HPDE6-E6E7 (cell line): Measurements from ENCODE around the gene SERGEF.
A peak's percentile ranks its signal among the peaks of the same experiment; 100 is the strongest.

Experiments
- DNase-seq: peaks from one replicate; pipeline ENCODE4 v3.0.0; 2011; ENCODE audit warnings: missing footprints; ENCODE audit errors: extremely low spot score

Gene SERGEF

GRCh38 chr11:17786824-17787525, 225.9 kb downstream of the SERGEF start:
- peak; percentile 85 for DNase-seq

- DNase-seq, result no peak
Observed at GRCh38 chr11:17783878-17784277, 229.0 kb downstream of the SERGEF start.

GRCh38 chr11:17782603-17783337, 230.1 kb downstream of the SERGEF start:
- DNase-seq, result no peak

- DNase-seq, result no peak
Observed at GRCh38 chr11:17782145-17782544, 230.7 kb downstream of the SERGEF start.

GRCh38 chr11:17781626-17782025, 231.2 kb downstream of the SERGEF start:
- no peak for DNase-seq

- no peak for DNase-seq
Observed at GRCh38 chr11:17781221-17781620, 231.6 kb downstream of the SERGEF start.

GRCh38 chr11:17780668-17781067, 232.2 kb downstream of the SERGEF start:
- no peak for DNase-seq

GRCh38 chr11:17779861-17780594, 232.8 kb downstream of the SERGEF start:
- no peak for DNase-seq

- DNase-seq, result no peak
Observed at GRCh38 chr11:17778956-17779860, 233.6 kb downstream of the SERGEF start.

- no peak for DNase-seq
Observed at GRCh38 chr11:17778352-17778751, 234.5 kb downstream of the SERGEF start.

- DNase-seq, result no peak
Observed at GRCh38 chr11:17777738-17778091, 235.1 kb downstream of the SERGEF start.

GRCh38 chr11:17777086-17777737, 235.6 kb downstream of the SERGEF start:
- DNase-seq, result no peak

GRCh38 chr11:17776212-17776875, 236.5 kb downstream of the SERGEF start:
- DNase-seq, result no peak

- no peak for DNase-seq
Observed at GRCh38 chr11:17775507-17776211, 237.2 kb downstream of the SERGEF start.

GRCh38 chr11:17775035-17775348, 237.9 kb downstream of the SERGEF start:
- DNase-seq, result no peak

- no peak for DNase-seq
Observed at GRCh38 chr11:17774232-17775034, 238.4 kb downstream of the SERGEF start.

- DNase-seq, result no peak
Observed at GRCh38 chr11:17773674-17774073, 239.2 kb downstream of the SERGEF start.

- DNase-seq, result no peak
Observed at GRCh38 chr11:17772704-17773600, 239.9 kb downstream of the SERGEF start.
